ENCODE results near the gene SHC1.
"Not testable (repeated sequence)": the region's sequence is repeated elsewhere in the genome, so short reads cannot be mapped to it uniquely, and the experiment has no call there.

Gene SHC1

GRCh38 chr1:154987326-154987725 lies 16.8 kb upstream of the SHC1 start:
- H3K27ac ChIP-seq (ENCODE audit: low read depth, low read length), result no peak overlapping the region
- H3K27me3 ChIP-seq (ENCODE audit: low read length), result no peaks in the 10 kb centered on the region
- H3K9me3 ChIP-seq (ENCODE audit: insufficient read depth, low read length), result no peaks in the 10 kb centered on the region
- no peak overlapping the region for H2AFZ ChIP-seq (ENCODE audit: low read depth, low read length, severe bottlenecking)
- H3K4me2 ChIP-seq (ENCODE audit: low read depth, low read length, poor library complexity, severe bottlenecking), result no peak overlapping the region
- H3K36me3 ChIP-seq (ENCODE audit: low read length), result no peaks in the 10 kb centered on the region
- H4K20me1 ChIP-seq (ENCODE audit: low read depth, low read length), result no peaks in the 10 kb centered on the region; the same call in 1 of the 2 replicates
- TF ChIP-seq EZH2phosphoT487 (conservative IDR thresholded peaks at IDR 0.05; ENCODE audit: low read length), result no peak
- TF ChIP-seq CTCF (IDR thresholded peaks at IDR 0.05; ENCODE audit: insufficient read depth, low read length, poor library complexity, severe bottlenecking), result no peak
- peaks cover 8% of the 10 kb centered on the region; the same call in 1 of the 2 replicates for H3F3A ChIP-seq (ENCODE audit: insufficient read depth)
- H3K9ac ChIP-seq (ENCODE audit: low read length), result no peak overlapping the region
- no peak overlapping the region for H3K4me3 ChIP-seq (ENCODE audit: insufficient read depth, low read length, poor library complexity, severe bottlenecking)
- peaks cover 25% of the 10 kb centered on the region for H3K79me2 ChIP-seq (ENCODE audit: insufficient read depth, low read length)
- H3K9me2 ChIP-seq (replicated peaks; ENCODE audit: insufficient read depth, low read length), result no peaks in the 10 kb centered on the region

- not testable (repeated sequence) for H3K4me3 ChIP-seq (ENCODE audit: insufficient read depth, low read length, poor library complexity, severe bottlenecking); H3K27ac ChIP-seq (ENCODE audit: low read depth, low read length); H3K4me2 ChIP-seq (ENCODE audit: low read depth, low read length, poor library complexity, severe bottlenecking); H3K9me3 ChIP-seq (ENCODE audit: insufficient read depth, low read length); H3F3A ChIP-seq (ENCODE audit: insufficient read depth); H3K9ac ChIP-seq (ENCODE audit: low read length); H3K27me3 ChIP-seq (ENCODE audit: low read length); H3K9me2 ChIP-seq (replicated peaks; ENCODE audit: insufficient read depth, low read length); H3K36me3 ChIP-seq (ENCODE audit: low read length); H4K20me1 ChIP-seq (ENCODE audit: low read depth, low read length); H2AFZ ChIP-seq (ENCODE audit: low read depth, low read length, severe bottlenecking)
- peaks cover 30% of the 10 kb centered on the region for H3K79me2 ChIP-seq (ENCODE audit: insufficient read depth, low read length)
These were observed 16.2 kb upstream of the SHC1 start for GRCh38 chr1:154986736-154987135.

- peak overlapping the region; percentile 92 for H3K9ac ChIP-seq (ENCODE audit: low read length)
- no peaks in the 10 kb centered on the region for H3K9me2 ChIP-seq (replicated peaks; ENCODE audit: insufficient read depth, low read length)
- peaks cover 30% of the 10 kb centered on the region for H3K79me2 ChIP-seq (ENCODE audit: insufficient read depth, low read length)
- peak; percentile 16 for TF ChIP-seq CTCF (IDR thresholded peaks at IDR 0.05; ENCODE audit: insufficient read depth, low read length, poor library complexity, severe bottlenecking)
- TF ChIP-seq EZH2phosphoT487 (conservative IDR thresholded peaks at IDR 0.05; ENCODE audit: low read length), result no peak
- no peak overlapping the region for H2AFZ ChIP-seq (ENCODE audit: low read depth, low read length, severe bottlenecking)
- H3K4me3 ChIP-seq (ENCODE audit: insufficient read depth, low read length, poor library complexity, severe bottlenecking), result peak overlapping the region; percentile 84
- H3K27me3 ChIP-seq (ENCODE audit: low read length), result no peaks in the 10 kb centered on the region
- peak overlapping the region; percentile 100 for H3K4me2 ChIP-seq (ENCODE audit: low read depth, low read length, poor library complexity, severe bottlenecking)
- peaks cover 2% of the 10 kb centered on the region; the same call in 1 of the 2 replicates for H3K36me3 ChIP-seq (ENCODE audit: low read length)
- H3K9me3 ChIP-seq (ENCODE audit: insufficient read depth, low read length), result no peaks in the 10 kb centered on the region
- peak overlapping the region; percentile 54 for H3K27ac ChIP-seq (ENCODE audit: low read depth, low read length)
- H4K20me1 ChIP-seq (ENCODE audit: low read depth, low read length), result no peaks in the 10 kb centered on the region; the same call in 1 of the 2 replicates
- H3F3A ChIP-seq (ENCODE audit: insufficient read depth), result peaks cover 14% of the 10 kb centered on the region
These were observed 13.4 kb upstream of the SHC1 start for GRCh38 chr1:154983776-154984466.

- peaks cover 6% of the 10 kb centered on the region for H3K36me3 ChIP-seq (ENCODE audit: low read length)
- H3K4me2 ChIP-seq (ENCODE audit: low read depth, low read length, poor library complexity, severe bottlenecking), result peak within 1 kb of the TSS; percentile 100
- peak within 1 kb of the TSS; percentile 73 for H2AFZ ChIP-seq (ENCODE audit: low read depth, low read length, severe bottlenecking)
- peak within 1 kb of the TSS; percentile 77 for H3K27ac ChIP-seq (ENCODE audit: low read depth, low read length)
- H3K79me2 ChIP-seq (ENCODE audit: insufficient read depth, low read length), result peaks cover 33% of the 10 kb centered on the region
- TF ChIP-seq CTCF (IDR thresholded peaks at IDR 0.05; ENCODE audit: insufficient read depth, low read length, poor library complexity, severe bottlenecking) (no peak), EZH2phosphoT487 (conservative IDR thresholded peaks at IDR 0.05; ENCODE audit: low read length) (no peak)
- peaks cover 19% of the 10 kb centered on the region for H3F3A ChIP-seq (ENCODE audit: insufficient read depth)
- no peaks in the 10 kb centered on the region for H4K20me1 ChIP-seq (ENCODE audit: low read depth, low read length)
- H3K9me2 ChIP-seq (replicated peaks; ENCODE audit: insufficient read depth, low read length), result no peaks in the 10 kb centered on the region
- H3K9ac ChIP-seq (ENCODE audit: low read length), result peak within 1 kb of the TSS; percentile 92
- peak within 1 kb of the TSS; percentile 84 for H3K4me3 ChIP-seq (ENCODE audit: insufficient read depth, low read length, poor library complexity, severe bottlenecking)
- no peaks in the 10 kb centered on the region for H3K27me3 ChIP-seq (ENCODE audit: low read length)
- no peaks in the 10 kb centered on the region for H3K9me3 ChIP-seq (ENCODE audit: insufficient read depth, low read length)
These were observed 12.5 kb upstream of the SHC1 start, which contains the start of gene FLAD1 for GRCh38 chr1:154982897-154983648. TSS of gene FLAD1 (plus strand) at chr1:154983344. CDS start at chr1:154983695, 351 bp downstream.
